GM23338 (cell line): ENCODE measurements around the gene CD9.

Source experiments
- CREB1 ChIP-seq: fragments of 250-450 bp; sonication (Bioruptor Pico); IDR thresholded peaks from 2 replicates; pipeline ENCODE4 v1.5.0; 2020; ENCODE audit warnings: low read depth, mild to moderate bottlenecking, moderate library complexity
- EZH2 ChIP-seq: fragments of 200-600 bp; sonication (generic); IDR thresholded peaks from one replicate; pipeline ENCODE4 v1.8.0; 2017; ENCODE audit warnings: antibody characterized with exemption, mild to moderate bottlenecking, low read depth; ENCODE audit not compliant: unreplicated experiment
- NANOG ChIP-seq: IDR thresholded peaks from 2 replicates; pipeline ENCODE4 v1.6.1; 2016; ENCODE audit warnings: antibody characterized with exemption, borderline replicate concordance
- POLR2AphosphoS5 ChIP-seq: IDR thresholded peaks from 2 replicates; pipeline ENCODE4 v1.6.1; 2016; ENCODE audit warnings: antibody characterized with exemption, low read depth
- ZNF114 ChIP-seq: fragments of 250-450 bp; sonication (Bioruptor Pico); IDR thresholded peaks from 2 replicates; pipeline ENCODE4 v1.5.0; 2020; ENCODE audit warnings: mild to moderate bottlenecking, moderate library complexity
- TF ChIP-seq, protein P1 (sequence below), 2 experiments: fragments of 200-600 bp in 1 of 2; sonication (generic) in 1 of 2; conservative IDR thresholded peaks; 2 replicates each; pipeline versions ENCODE4 v1.5.1 to v1.6.1; 2016 to 2017; ENCODE audit warnings: antibody characterized with exemption in 2 of 2, low read depth in 2 of 2, mild to moderate bottlenecking in 2 of 2, moderate library complexity in 1 of 2
- TF ChIP-seq, protein P2 (sequence below): IDR thresholded peaks from one replicate; pipeline ENCODE4 v1.6.1; 2018; ENCODE audit warnings: antibody characterized with exemption; ENCODE audit not compliant: unreplicated experiment
- TF ChIP-seq, protein P3 (sequence below): IDR thresholded peaks from 2 replicates; pipeline ENCODE4 v1.6.1; 2016; ENCODE audit warnings: antibody characterized with exemption

DNA sequence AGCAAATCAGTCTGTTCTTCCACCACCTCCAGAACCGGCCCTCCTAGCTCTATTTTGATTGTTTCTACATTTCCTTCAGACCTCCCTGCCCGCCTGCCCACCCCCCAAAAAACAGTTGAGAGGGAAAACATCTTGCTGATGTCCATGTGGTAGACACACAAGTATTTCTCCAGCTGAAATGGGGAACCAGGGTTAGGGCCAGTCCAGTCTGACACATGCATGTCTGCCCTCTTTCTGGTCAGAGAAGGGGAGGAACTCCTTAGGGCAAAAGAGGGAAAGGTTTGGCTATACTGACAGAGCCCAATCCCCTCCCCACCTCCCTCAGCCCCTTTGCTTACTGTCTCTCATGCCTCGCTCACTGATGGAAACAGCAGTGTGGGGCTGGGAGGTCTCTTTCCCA is 3.4 kb downstream of the CD9 start:
- TF ChIP-seq EZH2 (no peak), NANOG (no peak), CREB1 (CRISPR knock-in tag) (no peak), ZNF114 (no peak), POLR2AphosphoS5 (no peak)
- TF ChIP-seq, protein P1, sequence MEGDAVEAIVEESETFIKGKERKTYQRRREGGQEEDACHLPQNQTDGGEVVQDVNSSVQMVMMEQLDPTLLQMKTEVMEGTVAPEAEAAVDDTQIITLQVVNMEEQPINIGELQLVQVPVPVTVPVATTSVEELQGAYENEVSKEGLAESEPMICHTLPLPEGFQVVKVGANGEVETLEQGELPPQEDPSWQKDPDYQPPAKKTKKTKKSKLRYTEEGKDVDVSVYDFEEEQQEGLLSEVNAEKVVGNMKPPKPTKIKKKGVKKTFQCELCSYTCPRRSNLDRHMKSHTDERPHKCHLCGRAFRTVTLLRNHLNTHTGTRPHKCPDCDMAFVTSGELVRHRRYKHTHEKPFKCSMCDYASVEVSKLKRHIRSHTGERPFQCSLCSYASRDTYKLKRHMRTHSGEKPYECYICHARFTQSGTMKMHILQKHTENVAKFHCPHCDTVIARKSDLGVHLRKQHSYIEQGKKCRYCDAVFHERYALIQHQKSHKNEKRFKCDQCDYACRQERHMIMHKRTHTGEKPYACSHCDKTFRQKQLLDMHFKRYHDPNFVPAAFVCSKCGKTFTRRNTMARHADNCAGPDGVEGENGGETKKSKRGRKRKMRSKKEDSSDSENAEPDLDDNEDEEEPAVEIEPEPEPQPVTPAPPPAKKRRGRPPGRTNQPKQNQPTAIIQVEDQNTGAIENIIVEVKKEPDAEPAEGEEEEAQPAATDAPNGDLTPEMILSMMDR (conservative IDR thresholded peaks at IDR 0.05; ENCODE audit: low read depth in 2 of 2): no peak
- TF ChIP-seq, protein P2, sequence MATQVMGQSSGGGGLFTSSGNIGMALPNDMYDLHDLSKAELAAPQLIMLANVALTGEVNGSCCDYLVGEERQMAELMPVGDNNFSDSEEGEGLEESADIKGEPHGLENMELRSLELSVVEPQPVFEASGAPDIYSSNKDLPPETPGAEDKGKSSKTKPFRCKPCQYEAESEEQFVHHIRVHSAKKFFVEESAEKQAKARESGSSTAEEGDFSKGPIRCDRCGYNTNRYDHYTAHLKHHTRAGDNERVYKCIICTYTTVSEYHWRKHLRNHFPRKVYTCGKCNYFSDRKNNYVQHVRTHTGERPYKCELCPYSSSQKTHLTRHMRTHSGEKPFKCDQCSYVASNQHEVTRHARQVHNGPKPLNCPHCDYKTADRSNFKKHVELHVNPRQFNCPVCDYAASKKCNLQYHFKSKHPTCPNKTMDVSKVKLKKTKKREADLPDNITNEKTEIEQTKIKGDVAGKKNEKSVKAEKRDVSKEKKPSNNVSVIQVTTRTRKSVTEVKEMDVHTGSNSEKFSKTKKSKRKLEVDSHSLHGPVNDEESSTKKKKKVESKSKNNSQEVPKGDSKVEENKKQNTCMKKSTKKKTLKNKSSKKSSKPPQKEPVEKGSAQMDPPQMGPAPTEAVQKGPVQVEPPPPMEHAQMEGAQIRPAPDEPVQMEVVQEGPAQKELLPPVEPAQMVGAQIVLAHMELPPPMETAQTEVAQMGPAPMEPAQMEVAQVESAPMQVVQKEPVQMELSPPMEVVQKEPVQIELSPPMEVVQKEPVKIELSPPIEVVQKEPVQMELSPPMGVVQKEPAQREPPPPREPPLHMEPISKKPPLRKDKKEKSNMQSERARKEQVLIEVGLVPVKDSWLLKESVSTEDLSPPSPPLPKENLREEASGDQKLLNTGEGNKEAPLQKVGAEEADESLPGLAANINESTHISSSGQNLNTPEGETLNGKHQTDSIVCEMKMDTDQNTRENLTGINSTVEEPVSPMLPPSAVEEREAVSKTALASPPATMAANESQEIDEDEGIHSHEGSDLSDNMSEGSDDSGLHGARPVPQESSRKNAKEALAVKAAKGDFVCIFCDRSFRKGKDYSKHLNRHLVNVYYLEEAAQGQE: no peak
- TF ChIP-seq, protein P3, sequence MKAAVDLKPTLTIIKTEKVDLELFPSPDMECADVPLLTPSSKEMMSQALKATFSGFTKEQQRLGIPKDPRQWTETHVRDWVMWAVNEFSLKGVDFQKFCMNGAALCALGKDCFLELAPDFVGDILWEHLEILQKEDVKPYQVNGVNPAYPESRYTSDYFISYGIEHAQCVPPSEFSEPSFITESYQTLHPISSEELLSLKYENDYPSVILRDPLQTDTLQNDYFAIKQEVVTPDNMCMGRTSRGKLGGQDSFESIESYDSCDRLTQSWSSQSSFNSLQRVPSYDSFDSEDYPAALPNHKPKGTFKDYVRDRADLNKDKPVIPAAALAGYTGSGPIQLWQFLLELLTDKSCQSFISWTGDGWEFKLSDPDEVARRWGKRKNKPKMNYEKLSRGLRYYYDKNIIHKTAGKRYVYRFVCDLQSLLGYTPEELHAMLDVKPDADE: no peak
